Measurements from ENCODE around the gene MDK.
A peak's percentile ranks its signal among the peaks of the same experiment; 100 is the strongest.
"Not testable (repeated sequence)": the region's sequence is repeated elsewhere in the genome, so short reads cannot be mapped to it uniquely, and the experiment has no call there.

MDK gene

DNA sequence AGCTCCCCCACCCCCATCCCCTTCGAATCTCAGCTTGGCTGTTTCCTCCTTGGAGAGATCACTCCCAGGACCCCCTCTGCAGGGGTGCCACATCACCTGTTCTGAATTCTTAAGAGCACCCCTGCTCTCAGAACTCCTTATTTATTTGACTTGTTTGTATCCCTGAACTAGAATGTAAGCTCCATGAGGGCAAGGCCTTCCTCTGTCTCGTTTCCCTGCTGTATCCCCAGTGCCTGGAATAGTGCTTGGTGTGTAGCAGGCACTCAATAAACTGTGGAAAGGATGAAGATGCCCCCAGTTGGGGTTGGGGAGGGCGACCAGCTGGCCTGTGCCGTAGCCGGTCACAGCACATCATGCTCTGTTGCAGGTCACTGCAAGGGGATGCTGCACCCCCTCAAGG is 3.6 kb upstream of the MDK start:
- no peak for DNase-seq
- H3K36me3 ChIP-seq, result peaks cover 55% of the 10 kb centered on the region
- H3K4me3 ChIP-seq (ENCODE audit: low read depth, low read length), result no peak overlapping the region
- H3K27ac ChIP-seq, result no peak overlapping the region
- H3K27me3 ChIP-seq (ENCODE audit: insufficient read depth, low read depth, severe bottlenecking), result no peaks in the 10 kb centered on the region
- no peak for TF ChIP-seq CTCF (IDR thresholded peaks at IDR 0.05; ENCODE audit: low read depth, low read length)
- H3K9me3 ChIP-seq (ENCODE audit: severe bottlenecking), result no peaks in the 10 kb centered on the region

- H3K4me3 ChIP-seq (ENCODE audit: low read depth, low read length), result no peak overlapping the region
- TF ChIP-seq CTCF (IDR thresholded peaks at IDR 0.05; ENCODE audit: low read depth, low read length), result no peak
- H3K36me3 ChIP-seq, result peaks cover 59% of the 10 kb centered on the region
- no peaks in the 10 kb centered on the region for H3K9me3 ChIP-seq (ENCODE audit: severe bottlenecking)
- DNase-seq, result no peak
- no peaks in the 10 kb centered on the region for H3K27me3 ChIP-seq (ENCODE audit: insufficient read depth, low read depth, severe bottlenecking)
- peak overlapping the region; percentile 61 for H3K27ac ChIP-seq
Measured at GRCh38 chr11:46378296-46378695, 3.2 kb upstream of the MDK start.

- H3K9me3 ChIP-seq (ENCODE audit: severe bottlenecking), result no peaks in the 10 kb centered on the region
- no peak for TF ChIP-seq CTCF (IDR thresholded peaks at IDR 0.05; ENCODE audit: low read depth, low read length)
- peaks cover 66% of the 10 kb centered on the region for H3K36me3 ChIP-seq
- no peak for DNase-seq
- no peaks in the 10 kb centered on the region for H3K27me3 ChIP-seq (ENCODE audit: insufficient read depth, low read depth, severe bottlenecking)
- H3K4me3 ChIP-seq (ENCODE audit: low read depth, low read length), result no peak overlapping the region
- peak overlapping the region; percentile 61 for H3K27ac ChIP-seq
Measured at GRCh38 chr11:46378811-46379481, 2.5 kb upstream of the MDK start.

DNA sequence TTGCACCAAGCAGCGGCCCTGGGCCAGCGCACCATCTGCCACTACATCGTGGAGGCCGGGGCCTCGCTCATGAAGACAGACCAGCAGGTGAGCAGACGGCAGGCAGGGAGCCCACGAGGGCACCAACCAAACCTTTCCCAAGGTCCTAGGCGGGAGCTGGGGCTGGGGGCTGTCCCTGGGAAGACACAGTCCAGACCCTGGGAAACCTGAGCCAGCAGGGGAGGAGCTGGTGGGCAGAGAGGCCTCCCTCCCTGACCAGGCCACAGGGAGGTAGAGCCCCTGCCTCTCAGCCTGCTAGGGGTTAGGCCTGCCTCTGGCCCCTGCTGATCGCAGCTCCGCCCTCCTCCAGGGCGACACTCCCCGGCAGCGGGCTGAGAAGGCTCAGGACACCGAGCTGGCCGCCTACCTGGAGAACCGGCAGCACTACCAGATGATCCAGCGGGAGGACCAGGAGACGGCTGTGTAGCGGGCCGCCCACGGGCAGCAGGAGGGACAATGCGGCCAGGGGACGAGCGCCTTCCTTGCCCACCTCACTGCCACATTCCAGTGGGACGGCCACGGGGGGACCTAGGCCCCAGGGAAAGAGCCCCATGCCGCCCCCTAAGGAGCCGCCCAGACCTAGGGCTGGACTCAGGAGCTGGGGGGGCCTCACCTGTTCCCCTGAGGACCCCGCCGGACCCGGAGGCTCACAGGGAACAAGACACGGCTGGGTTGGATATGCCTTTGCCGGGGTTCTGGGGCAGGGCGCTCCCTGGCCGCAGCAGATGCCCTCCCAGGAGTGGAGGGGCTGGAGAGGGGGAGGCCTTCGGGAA is 1.8 kb upstream of the MDK start:
- Histone ChIP-seq H3K27ac (peak overlapping the region; percentile 61), H3K36me3 (peaks cover 60% of the 10 kb centered on the region)
- peak; percentile 90 for DNase-seq
- H3K4me3 ChIP-seq (ENCODE audit: low read depth, low read length); H3K9me3 ChIP-seq (ENCODE audit: severe bottlenecking); H3K27me3 ChIP-seq (ENCODE audit: insufficient read depth, low read depth, severe bottlenecking): not testable (repeated sequence)

GRCh38 chr11:46380340-46381047 is 975 bp upstream of the MDK start:
- Histone ChIP-seq H3K9me3 (ENCODE audit: severe bottlenecking) (no peaks in the 10 kb centered on the region), H3K27ac (peak overlapping the region; percentile 61), H3K27me3 (ENCODE audit: insufficient read depth, low read depth, severe bottlenecking) (no peaks in the 10 kb centered on the region), H3K36me3 (peaks cover 52% of the 10 kb centered on the region), H3K4me3 (ENCODE audit: low read depth, low read length) (peak overlapping the region; percentile 34)
- TF ChIP-seq CTCF (IDR thresholded peaks at IDR 0.05; ENCODE audit: low read depth, low read length), result no peak
- DNase-seq, result peak; percentile 58

Measured in WERI-Rb-1 (cell line).